Measurements from ENCODE around the gene CHRNA9. TPM values are rescaled to one million over a fixed set of nuclear protein-coding genes. Genes with fewer than 3 reads are reported as not detected.
"Not testable (repeated sequence)": the region's sequence is repeated elsewhere in the genome, so short reads cannot be mapped to it uniquely, and the experiment has no call there.

The CHRNA9 gene
- total RNA-seq, 1 donor from 2014 or later: not detected

- no peak for TF ChIP-seq CTCF (IDR thresholded peaks at IDR 0.05)
- Mint-ChIP-seq H3K27me3 (ENCODE audit: unreplicated experiment) (peaks cover 28% of the 10 kb centered on the region), H3K4me3 (ENCODE audit: unreplicated experiment) (no peak overlapping the region), H3K9me3 (ENCODE audit: unreplicated experiment) (no peaks in the 10 kb centered on the region), H3K4me1 (ENCODE audit: unreplicated experiment) (no peaks in the 10 kb centered on the region), H3K27ac (ENCODE audit: unreplicated experiment) (no peak overlapping the region), H3K36me3 (ENCODE audit: unreplicated experiment) (no peaks in the 10 kb centered on the region)
- no peak for DNase-seq (ENCODE audit: extremely low spot score, unreplicated experiment)
These were observed 45.5 kb downstream of the CHRNA9 start for GRCh38 chr4:40380647-40381046.

- no peaks in the 10 kb centered on the region for H3K9me3 Mint-ChIP-seq (ENCODE audit: unreplicated experiment)
- no peak for DNase-seq (ENCODE audit: extremely low spot score, unreplicated experiment)
- no peak overlapping the region for H3K4me3 Mint-ChIP-seq (ENCODE audit: unreplicated experiment)
- H3K36me3 Mint-ChIP-seq (ENCODE audit: unreplicated experiment): no peaks in the 10 kb centered on the region
- H3K4me1 Mint-ChIP-seq (ENCODE audit: unreplicated experiment): no peaks in the 10 kb centered on the region
- H3K27ac Mint-ChIP-seq (ENCODE audit: unreplicated experiment): no peak overlapping the region
- TF ChIP-seq CTCF (IDR thresholded peaks at IDR 0.05): no peak
- H3K27me3 Mint-ChIP-seq (ENCODE audit: unreplicated experiment): peaks cover 33% of the 10 kb centered on the region
These were observed 53.1 kb downstream of the CHRNA9 start for GRCh38 chr4:40388239-40388638.

GRCh38 chr4:40389986-40390385, 54.9 kb downstream of the CHRNA9 start:
- Mint-ChIP-seq H3K27me3 (ENCODE audit: unreplicated experiment) (peaks cover 32% of the 10 kb centered on the region), H3K4me1 (ENCODE audit: unreplicated experiment) (no peaks in the 10 kb centered on the region), H3K4me3 (ENCODE audit: unreplicated experiment) (no peak overlapping the region), H3K9me3 (ENCODE audit: unreplicated experiment) (no peaks in the 10 kb centered on the region), H3K36me3 (ENCODE audit: unreplicated experiment) (no peaks in the 10 kb centered on the region), H3K27ac (ENCODE audit: unreplicated experiment) (no peak overlapping the region)
- DNase-seq (ENCODE audit: extremely low spot score, unreplicated experiment): no peak
- no peak for TF ChIP-seq CTCF (IDR thresholded peaks at IDR 0.05)

GRCh38 chr4:40392241-40392640, 57.1 kb downstream of the CHRNA9 start:
- peaks cover 26% of the 10 kb centered on the region for H3K27me3 Mint-ChIP-seq (ENCODE audit: unreplicated experiment)
- H3K4me1 Mint-ChIP-seq (ENCODE audit: unreplicated experiment); H3K9me3 Mint-ChIP-seq (ENCODE audit: unreplicated experiment); H3K27ac Mint-ChIP-seq (ENCODE audit: unreplicated experiment); H3K36me3 Mint-ChIP-seq (ENCODE audit: unreplicated experiment); H3K4me3 Mint-ChIP-seq (ENCODE audit: unreplicated experiment); DNase-seq (ENCODE audit: extremely low spot score, unreplicated experiment): not testable (repeated sequence)

GRCh38 chr4:40394236-40394635, 59.1 kb downstream of the CHRNA9 start:
- H3K4me3 Mint-ChIP-seq (ENCODE audit: unreplicated experiment): no peak overlapping the region
- H3K36me3 Mint-ChIP-seq (ENCODE audit: unreplicated experiment): no peaks in the 10 kb centered on the region
- H3K9me3 Mint-ChIP-seq (ENCODE audit: unreplicated experiment): no peaks in the 10 kb centered on the region
- no peak for TF ChIP-seq CTCF (IDR thresholded peaks at IDR 0.05)
- H3K27ac Mint-ChIP-seq (ENCODE audit: unreplicated experiment): no peak overlapping the region
- peaks cover 9% of the 10 kb centered on the region for H3K4me1 Mint-ChIP-seq (ENCODE audit: unreplicated experiment)
- H3K27me3 Mint-ChIP-seq (ENCODE audit: unreplicated experiment): peaks cover 26% of the 10 kb centered on the region
- no peak for DNase-seq (ENCODE audit: extremely low spot score, unreplicated experiment)

Measured in osteocyte (in vitro differentiated cells).